Hematopoietic multipotent progenitor cell treated with erythropoietin and hydrocortisone succinate and interleukin-3 and kit ligand, for 15 days (in vitro differentiated cells): Measurements from ENCODE around the gene VWA3B.
"Not testable (repeated sequence)": the region's sequence is repeated elsewhere in the genome, so short reads cannot be mapped to it uniquely, and the experiment has no call there.

Source experiments
- DNase-seq: peaks from one replicate; pipeline ENCODE4 v3.0.0-alpha.2; 2015; ENCODE audit warnings: low spot score

Gene VWA3B, protein sequence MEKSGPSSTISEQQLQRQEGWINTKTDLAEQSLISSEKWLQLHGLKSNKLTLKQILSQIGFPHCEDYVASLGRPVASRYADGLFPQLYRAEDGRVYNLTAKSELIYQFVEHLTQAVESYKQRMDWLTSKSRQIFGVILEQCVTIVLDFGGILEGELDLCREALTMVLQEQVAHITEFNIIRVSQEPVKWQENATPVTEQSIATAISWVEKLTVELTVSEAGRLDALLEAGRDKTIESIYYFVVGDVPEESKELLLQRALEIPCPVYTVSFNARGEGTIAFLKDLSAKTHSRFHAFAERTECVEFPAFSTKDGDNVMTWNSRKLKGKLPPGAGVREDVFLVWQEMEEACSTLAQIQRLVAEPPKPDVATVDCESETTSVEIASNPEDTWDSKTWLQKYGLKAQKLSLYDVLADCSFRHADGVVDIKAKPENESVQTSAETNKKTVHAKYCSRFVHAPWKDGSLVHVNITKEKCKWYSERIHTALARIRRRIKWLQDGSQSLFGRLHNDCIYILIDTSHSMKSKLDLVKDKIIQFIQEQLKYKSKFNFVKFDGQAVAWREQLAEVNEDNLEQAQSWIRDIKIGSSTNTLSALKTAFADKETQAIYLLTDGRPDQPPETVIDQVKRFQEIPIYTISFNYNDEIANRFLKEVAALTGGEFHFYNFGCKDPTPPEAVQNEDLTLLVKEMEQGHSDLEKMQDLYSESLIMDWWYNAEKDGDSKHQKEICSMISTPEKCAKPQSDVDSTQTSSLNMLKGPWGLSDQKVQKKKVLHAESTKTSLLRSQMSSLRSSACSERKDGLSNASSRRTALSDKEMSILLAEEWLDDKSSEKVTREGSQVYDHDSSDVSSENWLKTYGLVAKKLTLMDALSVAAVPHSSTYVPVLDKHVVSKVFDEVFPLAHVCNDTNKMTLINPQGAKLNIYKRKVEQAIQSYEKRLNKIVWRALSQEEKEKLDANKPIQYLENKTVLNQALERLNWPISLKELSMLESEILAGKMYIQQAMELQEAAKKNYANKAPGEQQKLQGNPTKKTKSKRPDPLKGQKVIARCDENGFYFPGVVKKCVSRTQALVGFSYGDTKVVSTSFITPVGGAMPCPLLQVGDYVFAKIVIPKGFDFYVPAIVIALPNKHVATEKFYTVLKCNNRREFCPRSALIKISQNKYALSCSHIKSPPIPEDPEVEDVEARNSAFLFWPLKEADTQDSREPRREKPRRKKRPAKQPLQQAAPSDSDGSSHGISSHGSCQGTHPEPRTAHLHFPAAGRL (N-terminal part only)

DNA sequence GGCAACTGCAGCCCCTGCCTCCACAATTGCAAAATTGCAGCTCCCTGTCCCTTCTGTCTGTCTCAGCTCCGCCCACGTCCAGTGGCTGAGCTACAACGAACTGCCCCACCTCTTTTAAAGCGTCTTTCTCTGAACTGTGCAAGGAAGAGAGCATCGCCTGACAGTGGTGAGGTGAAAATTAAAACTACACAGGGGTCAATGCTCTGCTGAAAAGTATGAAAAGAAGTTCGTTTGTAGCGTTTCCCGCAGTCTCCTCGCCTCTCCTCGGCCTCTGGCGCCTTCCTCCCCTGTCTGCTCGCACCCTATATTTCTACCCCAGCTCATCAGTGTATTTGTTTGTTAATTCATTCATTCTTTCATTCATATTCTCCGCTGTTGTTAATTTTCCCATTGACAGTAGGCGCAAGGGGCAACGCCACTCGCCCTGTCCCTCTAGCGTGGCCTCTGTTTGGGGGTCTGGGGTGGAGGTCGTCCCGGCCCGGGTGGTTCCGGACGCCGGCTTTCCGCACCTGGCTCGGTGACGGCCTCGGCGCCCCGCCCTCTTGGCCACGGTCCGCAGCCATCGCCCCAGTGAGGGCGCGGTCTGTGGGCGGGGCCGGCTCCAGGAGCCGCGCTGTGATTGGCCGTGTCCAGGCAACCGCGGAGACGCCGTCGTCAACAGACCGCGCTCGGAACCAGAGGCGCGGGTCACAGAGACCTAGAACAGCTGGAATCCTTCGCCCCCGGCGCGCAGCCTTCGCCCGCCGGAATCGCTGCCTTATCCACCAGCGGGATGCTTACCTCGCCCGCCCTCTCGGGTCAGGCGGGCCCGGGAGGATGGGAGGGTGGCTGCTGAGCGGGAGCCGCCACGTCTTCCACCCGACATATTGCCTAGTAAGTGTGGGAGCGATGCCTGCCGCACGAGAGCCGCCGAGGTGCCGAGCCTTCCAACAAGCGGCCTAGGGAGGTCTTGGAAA lies at the start of gene VWA3B:
Gene VWA3B, plus strand, starts transcription at position 677 of the 956 bp plus-strand sequence. CDS start 5,926 bp downstream, outside the sequence.
- DNase-seq, result peak; percentile 61

DNA sequence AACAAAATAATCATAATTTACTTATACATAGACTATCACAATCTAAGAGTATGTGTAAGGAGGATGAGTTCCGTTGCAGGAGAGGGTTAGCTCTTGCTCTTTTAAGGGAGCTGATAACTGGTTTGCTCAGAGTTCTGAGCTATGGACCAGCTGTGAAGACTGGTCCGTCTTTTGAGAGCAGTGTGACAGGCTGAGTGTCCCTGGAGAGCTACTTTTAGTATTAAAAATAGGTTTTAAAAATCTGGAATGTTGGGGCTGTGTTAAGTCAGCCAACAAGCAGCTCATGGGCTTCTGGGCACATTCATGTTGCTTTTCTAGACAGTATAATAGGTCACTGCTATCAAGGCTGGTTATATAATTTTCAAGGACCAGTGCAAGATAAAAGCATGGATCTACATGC lies 49.8 kb upstream of the VWA3B start:
- DNase-seq, result no peak

DNA sequence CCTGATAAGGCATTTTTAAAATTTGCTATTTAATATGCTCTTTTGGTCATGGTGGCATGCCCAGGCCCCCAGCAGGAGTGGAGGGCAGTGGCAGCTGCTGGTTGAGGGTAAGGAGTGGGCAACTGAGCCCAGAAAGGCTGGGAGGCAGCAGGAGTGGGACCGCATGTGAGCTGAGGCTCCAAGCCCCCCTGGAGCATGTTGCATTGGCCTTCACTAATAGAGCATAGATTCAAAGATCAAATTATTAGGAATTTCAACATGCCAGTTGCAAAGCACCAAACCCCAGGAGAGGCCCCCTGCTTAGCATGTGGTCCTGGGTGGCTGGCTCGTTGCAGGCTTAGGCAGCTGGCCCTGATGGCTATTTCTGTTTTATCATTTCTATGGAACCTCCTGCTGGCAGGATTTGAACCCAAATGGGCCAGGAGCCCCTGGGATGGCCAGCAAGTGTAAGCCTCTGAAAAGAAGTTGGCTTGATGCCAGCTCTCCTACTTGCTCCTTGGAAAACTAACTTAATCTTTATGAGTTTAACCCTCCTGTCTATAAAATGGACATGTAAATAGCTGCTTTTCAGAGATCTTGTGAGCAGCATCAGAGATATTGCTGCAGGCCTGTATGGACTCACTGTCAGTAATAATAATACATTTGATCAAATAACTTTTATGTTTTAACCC lies 49.2 kb upstream of the VWA3B start:
- no peak for DNase-seq

DNA sequence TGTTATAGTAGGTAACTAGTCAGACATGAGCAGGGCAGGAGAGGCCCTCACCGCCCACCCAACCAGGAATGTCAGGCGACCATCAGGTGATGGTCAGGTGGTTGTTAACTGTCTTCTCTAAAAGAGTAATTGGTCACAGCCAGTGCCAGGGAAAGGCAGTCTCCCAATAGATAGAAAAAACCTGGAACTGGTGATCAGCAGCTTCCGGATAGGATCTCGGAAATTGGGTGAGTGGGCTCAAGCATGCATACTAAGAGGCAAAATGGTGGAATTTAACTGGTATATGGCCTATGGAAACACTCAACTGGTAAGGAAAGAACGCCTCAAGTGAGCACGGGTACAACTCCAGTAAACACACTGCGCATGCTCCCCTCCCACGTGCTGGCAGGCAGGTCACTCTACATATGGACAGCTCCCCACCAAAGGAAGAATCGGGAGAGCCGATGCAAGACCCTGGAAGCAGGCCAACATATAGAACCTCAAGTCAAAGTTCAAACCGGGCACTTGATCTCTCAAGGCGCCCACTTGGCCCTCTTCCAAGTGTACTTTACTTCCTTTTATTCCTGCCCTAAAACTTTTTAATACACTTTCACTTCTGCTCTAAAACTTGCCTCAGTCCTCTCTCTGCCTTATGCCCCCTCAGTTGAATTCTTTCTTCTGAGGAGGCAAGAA lies 47.7 kb upstream of the VWA3B start:
- DNase-seq, result no peak

DNA sequence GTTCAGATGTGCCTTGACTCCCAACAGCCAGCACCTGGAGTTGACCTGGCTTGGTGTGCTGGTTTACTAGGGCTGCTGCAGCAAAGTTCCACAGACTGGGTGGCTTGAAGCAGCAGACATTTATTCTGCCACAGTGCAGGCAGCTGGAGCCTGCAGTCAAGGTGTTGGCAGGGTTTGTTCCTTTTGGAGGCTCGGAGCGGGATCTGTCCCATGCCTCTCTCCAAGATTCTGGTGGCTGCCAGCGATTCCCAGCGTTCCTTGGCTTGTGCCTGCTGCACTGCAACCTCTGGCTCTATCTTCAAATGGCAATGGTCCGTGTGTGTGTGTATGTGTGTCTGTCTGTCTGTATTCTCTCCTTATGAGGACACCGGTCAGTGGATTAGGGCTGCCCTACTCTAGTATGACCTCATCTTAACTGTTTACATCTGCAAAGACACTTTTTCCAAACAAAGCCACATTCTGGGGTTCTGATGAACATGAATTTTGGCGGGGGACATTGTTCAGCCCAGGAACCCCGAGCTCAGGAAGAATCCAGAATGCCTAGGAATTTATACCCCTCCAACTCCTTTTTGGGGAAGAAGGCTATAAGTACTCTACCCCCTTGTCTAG lies 46.5 kb upstream of the VWA3B start:
- no peak for DNase-seq

DNA sequence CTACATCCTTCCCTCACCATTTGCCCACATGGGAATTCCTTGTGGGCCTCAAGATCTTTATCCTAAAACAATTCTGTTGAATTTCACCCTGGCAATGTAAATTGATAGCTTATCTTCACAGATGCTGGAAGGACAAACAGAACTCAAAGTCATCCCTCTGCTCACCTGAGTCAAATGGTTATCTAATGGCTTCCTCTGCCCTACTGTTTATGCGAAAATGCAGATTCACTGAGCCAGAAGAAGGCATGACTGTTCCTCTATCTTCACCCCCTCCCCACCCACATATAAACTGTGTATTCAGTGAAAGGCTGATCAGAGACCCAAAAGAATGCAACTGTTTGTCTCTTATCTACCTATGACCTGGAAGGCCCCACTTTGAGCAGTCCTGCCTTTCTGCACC lies 43.9 kb upstream of the VWA3B start:
- DNase-seq, result no peak

DNA sequence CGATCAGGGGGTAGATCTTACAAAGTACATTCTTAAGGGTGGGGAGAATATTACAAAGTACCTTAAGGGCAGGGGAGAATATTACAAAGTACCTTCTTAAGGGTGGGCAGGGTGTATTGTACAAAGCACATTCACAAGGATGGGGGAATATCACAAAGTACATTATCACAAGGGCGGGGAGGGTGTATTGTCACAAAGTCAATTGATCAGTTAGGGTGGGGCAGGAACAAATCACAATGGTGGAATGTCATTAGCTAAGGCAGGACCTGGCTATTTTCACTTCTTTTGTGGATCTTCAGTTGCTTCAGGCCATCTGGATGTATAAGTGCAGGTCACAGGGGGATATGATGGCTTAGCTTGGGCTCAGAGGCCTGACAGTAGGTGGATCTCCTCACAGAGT lies 42.2 kb upstream of the VWA3B start:
- not testable (repeated sequence) for DNase-seq

DNA sequence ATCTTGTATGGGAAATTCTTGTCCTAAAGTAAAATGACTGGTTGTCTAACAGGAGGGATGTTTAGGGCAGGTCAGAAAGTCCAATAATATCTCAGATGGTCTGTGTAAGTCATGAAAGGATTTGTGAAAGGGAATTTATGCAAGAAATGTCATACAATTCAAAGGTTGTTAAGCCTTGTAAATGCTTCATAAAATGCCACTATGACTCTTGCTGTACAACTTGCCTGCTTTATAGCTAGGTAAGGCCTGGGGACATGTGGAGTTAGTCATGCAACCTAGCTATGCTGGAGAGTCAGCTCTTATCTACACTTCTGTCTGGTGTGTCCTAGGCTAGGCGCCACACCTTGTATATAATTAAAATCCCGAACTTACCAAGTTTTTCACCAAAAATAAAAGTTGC lies 36.9 kb upstream of the VWA3B start:
- no peak for DNase-seq

DNA sequence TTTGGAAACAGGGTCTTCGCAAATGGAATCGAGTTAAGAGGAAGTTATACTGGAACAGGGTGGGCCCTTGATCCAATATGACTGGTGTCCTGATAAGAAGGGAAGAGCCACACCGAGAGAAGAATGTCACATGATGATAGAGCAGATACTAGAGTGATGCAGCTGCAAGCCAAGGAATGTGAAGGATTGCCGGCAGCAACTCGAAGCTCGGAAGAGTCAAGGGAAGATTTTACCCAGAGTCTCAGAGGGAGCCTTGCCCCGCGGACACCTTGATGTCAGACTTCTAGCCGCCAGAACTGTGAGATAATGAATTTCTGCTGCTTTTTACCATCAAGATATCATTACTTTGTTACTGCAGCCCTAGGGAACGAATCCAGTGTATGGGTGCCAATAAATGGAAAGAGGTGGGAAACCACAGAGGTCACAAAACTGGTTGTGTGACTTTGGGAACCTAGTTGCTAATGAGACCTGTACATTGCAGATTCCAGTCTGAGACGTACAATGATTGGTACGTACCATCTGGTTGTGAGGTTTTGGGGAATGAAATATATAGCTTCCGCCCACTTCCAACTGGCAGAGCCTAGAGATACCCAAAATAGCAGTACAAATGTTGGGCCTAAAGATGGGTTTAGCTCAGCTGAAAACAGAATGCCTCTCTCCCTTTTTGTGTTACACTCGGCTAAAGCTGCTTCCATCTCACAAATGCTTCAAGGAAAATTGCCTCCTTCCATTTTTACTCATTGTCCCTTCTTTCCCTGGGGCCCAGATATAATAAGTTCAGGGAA lies 28.6 kb upstream of the VWA3B start:
- DNase-seq, result no peak

DNA sequence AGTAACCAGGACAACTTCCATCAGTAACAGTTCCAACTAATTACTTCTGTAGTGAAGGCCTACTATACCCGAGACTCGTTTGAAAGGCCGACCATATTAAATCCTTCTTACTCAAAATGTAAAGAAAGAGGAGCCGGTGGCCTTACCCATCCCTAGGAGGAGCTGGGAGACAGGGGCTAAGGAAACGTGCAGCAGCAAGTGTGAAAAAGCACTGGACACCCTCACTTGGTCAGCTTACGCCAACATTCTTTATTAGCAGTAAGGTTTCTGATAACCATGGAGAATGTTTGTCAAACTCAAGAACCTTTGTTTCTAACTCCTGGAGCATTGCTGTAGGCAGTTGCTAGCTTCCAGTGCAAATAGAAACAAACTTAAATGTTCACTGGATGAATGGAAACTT lies 26.7 kb upstream of the VWA3B start:
- no peak for DNase-seq

DNA sequence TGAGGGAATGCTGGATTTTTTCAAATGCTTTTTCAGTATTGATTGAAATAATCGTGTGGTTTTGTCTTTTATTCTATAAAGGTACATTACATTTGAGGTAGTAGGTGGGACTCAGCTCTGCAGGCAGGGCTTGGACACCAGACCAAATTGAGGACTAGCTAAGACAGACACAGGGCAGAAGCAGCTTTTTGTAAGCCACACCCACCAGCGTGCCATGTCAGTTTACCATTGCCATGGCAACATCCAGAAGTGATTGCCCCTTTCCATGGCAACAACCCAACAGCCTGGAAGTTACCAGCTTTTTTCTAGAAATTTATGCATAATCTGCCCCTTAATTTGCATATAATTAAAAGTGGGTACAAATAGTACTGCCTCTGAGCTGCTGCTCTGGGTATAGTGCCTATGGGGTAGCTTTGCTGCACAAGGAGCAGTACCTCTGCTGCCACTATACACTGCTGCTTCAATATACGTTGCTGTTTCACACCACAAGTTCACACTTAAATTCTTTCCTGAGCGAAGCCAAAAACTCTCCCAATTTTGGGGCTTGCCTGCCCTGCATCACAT lies 23.6 kb upstream of the VWA3B start:
- no peak for DNase-seq

DNA sequence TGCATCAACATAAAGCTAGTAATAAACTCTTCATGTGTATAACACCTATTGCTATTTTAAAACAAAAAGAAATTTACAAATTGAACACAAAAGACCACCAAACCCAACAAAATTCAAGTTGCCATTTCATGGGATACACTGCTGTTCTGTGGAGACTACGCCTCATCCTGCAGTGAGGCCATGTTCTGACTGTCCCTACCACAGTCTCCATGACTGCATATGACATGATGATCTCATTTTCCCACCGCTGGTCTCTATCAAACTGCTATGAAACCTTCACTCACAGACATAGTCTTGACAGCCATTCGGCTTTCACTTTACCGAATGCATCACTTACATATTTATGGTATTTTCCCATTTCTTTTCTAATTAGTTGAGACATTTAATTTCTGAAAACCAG lies 21.2 kb upstream of the VWA3B start:
- no peak for DNase-seq

DNA sequence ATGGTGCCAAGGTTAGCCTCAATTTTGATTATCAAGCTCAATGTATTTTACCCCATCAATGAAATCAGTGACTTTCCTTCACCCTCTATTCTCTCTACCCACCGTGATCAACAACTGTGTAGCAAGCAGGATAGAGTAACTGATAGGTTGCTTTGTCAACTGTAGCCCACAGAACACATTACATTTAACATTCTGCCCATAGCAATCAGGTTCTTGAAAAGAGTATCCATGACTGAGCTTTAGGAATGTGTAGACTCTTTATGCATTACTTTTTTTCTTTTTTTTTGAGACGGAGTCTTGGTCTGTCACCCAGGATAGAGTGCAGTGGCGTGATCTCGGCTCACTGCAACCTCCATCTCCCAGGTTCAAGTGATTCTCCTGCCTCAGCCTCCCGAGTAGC lies 19.8 kb upstream of the VWA3B start:
- DNase-seq, result no peak

DNA sequence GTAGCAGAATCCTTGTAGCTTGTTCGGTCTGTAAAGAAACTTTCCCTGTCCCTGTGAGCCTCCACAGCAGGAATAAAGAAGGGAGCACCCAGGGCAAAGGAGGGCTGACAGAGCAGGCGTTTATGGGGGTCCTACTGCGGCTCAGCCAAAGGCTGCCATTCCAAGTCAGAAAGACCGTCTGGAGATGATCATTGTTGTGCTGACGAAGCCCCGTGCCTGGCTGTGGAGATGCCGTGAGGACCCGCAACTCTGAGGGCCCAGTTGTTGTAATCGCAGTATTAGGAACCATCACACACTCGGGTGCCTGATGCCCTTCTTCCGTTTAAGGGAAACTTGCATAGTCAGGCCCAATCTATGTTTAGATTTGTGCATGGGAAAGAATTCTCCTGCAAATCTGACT lies 16.9 kb upstream of the VWA3B start:
- DNase-seq, result no peak

DNA sequence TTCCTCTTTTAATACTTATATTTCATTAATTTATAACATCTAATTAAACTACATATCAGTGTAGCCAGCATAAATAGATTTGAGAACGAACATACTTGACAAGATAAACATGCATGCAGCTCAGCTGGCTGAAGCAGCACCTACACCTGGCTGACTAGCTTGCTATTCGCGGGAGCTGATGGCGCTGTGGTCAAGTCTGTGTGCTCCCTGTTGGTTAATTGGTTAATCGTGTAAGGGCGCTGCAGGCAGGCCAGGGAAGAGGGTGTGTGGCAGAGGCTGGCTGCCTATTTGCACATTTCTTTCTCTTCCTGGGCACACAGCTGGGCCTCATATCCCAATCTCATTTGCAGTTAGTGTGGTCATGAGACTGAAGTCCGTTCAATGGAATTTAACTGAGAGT lies 14.5 kb upstream of the VWA3B start:
- no peak for DNase-seq

DNA sequence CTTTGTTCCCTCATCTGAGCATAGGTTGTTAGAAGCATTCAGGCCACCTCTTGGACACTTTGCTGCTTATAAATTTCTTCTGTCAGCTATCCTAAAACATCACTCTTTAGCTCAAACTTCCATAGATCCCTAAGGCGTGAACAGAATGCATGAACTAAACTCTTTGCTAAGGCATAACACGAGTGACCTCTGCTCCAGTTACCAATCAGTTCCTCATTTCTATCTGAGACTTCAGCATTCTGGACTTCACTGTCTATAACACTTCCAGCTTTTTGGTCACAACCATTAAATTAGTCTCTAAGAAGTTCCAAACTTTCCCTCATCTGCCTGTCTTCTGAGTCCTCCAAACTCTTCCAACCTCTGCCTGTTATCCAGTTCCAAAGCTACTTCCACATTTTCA lies 8.3 kb upstream of the VWA3B start:
- no peak for DNase-seq

DNA sequence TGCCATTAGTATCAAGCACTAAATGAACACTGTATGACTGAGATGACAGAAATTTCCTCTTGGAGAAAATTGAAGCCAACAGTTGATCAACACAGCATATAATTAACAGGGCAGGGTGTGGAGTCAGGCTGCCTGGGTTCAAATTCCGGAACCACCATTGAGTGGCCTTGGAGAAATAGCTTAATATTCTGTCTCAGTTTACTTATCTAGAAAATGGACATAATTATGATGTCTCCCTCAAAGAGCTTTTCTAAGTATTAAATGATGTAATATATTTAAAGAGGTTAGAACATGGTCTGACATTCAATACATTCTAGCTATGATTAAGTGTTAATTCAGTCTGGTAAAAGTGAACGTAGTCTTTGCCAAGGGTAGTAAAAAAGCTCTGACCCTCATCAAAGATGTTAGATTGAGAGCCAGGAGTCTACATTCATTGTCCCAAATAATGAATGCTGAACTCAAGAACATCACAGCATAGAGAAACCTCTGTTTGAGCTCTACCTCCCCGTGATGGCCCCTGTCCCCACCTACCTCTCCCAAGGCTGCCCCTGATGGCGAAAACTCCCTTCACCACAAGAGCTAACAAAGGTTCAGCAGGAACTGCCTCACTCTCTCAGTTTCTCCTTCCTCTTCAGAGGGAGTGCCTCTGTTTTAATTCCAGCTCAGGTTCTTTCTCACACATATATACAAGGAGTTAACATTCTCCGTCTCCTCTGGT lies 2.7 kb upstream of the VWA3B start:
- no peak for DNase-seq

DNA sequence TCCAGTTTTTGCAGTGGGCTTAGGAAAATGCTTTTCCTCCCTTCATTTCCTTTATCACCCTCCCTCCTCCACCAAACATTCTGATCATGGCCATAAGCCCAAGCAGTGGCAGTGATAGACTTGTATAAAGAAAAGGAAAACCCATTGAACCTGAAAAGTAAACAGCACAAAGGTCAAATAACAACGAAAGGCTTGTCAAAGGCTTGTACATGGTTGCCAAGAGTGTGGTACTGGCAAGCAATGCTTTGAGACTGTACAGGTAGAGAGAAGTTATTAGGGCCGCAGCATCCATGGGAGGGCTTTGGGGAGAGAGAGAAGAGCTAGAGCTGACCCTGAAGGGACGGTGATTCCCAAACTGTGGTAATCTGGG lies 2.1 kb upstream of the VWA3B start:
- DNase-seq, result no peak
